WTC11 (cell line): ENCODE data around the gene FNIP2. TPM values are rescaled to one million over a fixed set of nuclear protein-coding genes. Genes with fewer than 3 reads are reported as not detected.

Source experiments
- AFF4 ChIP-seq: sonication (generic); formaldehyde crosslinking; IDR thresholded peaks from 2 replicates; pipeline ENCODE4 v1.8.1; 2023; ENCODE audit warnings: mild to moderate bottlenecking, missing genetic modification reagents, borderline replicate concordance
- AR ChIP-seq: fragments of 250-450 bp; sonication (Bioruptor Pico); IDR thresholded peaks from 2 replicates; pipeline ENCODE4 v1.9.0; 2021; ENCODE audit warnings: mild to moderate bottlenecking
- ATF2 ChIP-seq: sonication (generic); formaldehyde crosslinking; IDR thresholded peaks from 2 replicates; pipeline ENCODE4 v1.8.1; 2022; ENCODE audit warnings: low read depth, missing genetic modification reagents, borderline replicate concordance
- ATF3 ChIP-seq: sonication (generic); formaldehyde crosslinking; conservative IDR thresholded peaks from 2 replicates; pipeline ENCODE4 v1.8.1; 2022; ENCODE audit warnings: mild to moderate bottlenecking, missing genetic modification reagents
- CREM ChIP-seq: sonication (generic); formaldehyde crosslinking; IDR thresholded peaks from 2 replicates; pipeline ENCODE4 v1.8.1; 2022; ENCODE audit warnings: mild to moderate bottlenecking, missing genetic modification reagents, moderate library complexity
- CTCF ChIP-seq: fragments of 200-600 bp; IDR thresholded peaks from 2 replicates; pipeline ENCODE4 v1.8.0; 2022; ENCODE audit warnings: antibody characterized with exemption
- E2F4 ChIP-seq: sonication (generic); formaldehyde crosslinking; IDR thresholded peaks from 2 replicates; pipeline ENCODE4 v1.8.1; 2022; ENCODE audit warnings: low read depth, mild to moderate bottlenecking, moderate library complexity, missing genetic modification reagents, borderline replicate concordance
- ETV6 ChIP-seq: sonication (generic); formaldehyde crosslinking; IDR thresholded peaks from 2 replicates; pipeline ENCODE4 v1.8.1; 2022; ENCODE audit warnings: mild to moderate bottlenecking, missing genetic modification reagents
- FOXJ3 ChIP-seq: sonication (generic); formaldehyde crosslinking; IDR thresholded peaks from 2 replicates; pipeline ENCODE4 v1.9.0; 2021; ENCODE audit warnings: missing genetic modification reagents, mild to moderate bottlenecking, borderline replicate concordance
- GTF2I ChIP-seq: fragments of 250-450 bp; sonication (Bioruptor Pico); conservative IDR thresholded peaks from 2 replicates; pipeline ENCODE4 v1.4.0; 2021; ENCODE audit warnings: mild to moderate bottlenecking
- IRF1 ChIP-seq: sonication (generic); formaldehyde crosslinking; IDR thresholded peaks from 2 replicates; pipeline ENCODE4 v1.8.0; 2023; ENCODE audit warnings: missing genetic modification reagents
- KAT7 ChIP-seq: sonication (generic); formaldehyde crosslinking; IDR thresholded peaks from 2 replicates; pipeline ENCODE4 v1.8.1; 2023; ENCODE audit warnings: missing genetic modification reagents, mild to moderate bottlenecking, borderline replicate concordance
- MLX ChIP-seq: sonication (generic); formaldehyde crosslinking; IDR thresholded peaks from 2 replicates; pipeline ENCODE4 v1.8.1; 2023; ENCODE audit warnings: mild to moderate bottlenecking, missing genetic modification reagents, moderate library complexity
- MXD4 ChIP-seq: fragments of 250-450 bp; sonication (Bioruptor Pico); IDR thresholded peaks from 2 replicates; pipeline ENCODE4 v1.8.0; 2021; ENCODE audit warnings: mild to moderate bottlenecking, moderate library complexity, borderline replicate concordance
- NFATC4 ChIP-seq: fragments of 250-450 bp; sonication (Bioruptor Pico); IDR thresholded peaks from 2 replicates; pipeline ENCODE4 v1.9.0; 2021; ENCODE audit warnings: mild to moderate bottlenecking
- NFE2L1 ChIP-seq: sonication (generic); formaldehyde crosslinking; IDR thresholded peaks from 2 replicates; pipeline ENCODE4 v1.8.1; 2023; ENCODE audit warnings: missing genetic modification reagents
- NFYB ChIP-seq: sonication (generic); formaldehyde crosslinking; conservative IDR thresholded peaks from 2 replicates; pipeline ENCODE4 v1.8.0; 2022; ENCODE audit warnings: low read depth, missing genetic modification reagents
- PREB ChIP-seq: sonication (generic); formaldehyde crosslinking; IDR thresholded peaks from 2 replicates; pipeline ENCODE4 v1.8.1; 2022; ENCODE audit warnings: mild to moderate bottlenecking, missing genetic modification reagents, moderate library complexity, borderline replicate concordance
- SMAD4 ChIP-seq: sonication (generic); formaldehyde crosslinking; IDR thresholded peaks from 2 replicates; pipeline ENCODE4 v1.8.0; 2022; ENCODE audit warnings: mild to moderate bottlenecking, missing genetic modification reagents
- ZBTB21 ChIP-seq: sonication (generic); formaldehyde crosslinking; IDR thresholded peaks from 2 replicates; pipeline ENCODE4 v1.8.1; 2023; ENCODE audit warnings: mild to moderate bottlenecking, missing genetic modification reagents, borderline replicate concordance
- ZNF121 ChIP-seq: sonication (generic); formaldehyde crosslinking; IDR thresholded peaks from 2 replicates; pipeline ENCODE4 v1.8.0; 2023; ENCODE audit warnings: missing genetic modification reagents
- ZNF138 ChIP-seq: sonication (generic); formaldehyde crosslinking; conservative IDR thresholded peaks from 2 replicates; pipeline ENCODE4 v1.8.1; 2022; ENCODE audit warnings: mild to moderate bottlenecking, moderate library complexity, missing genetic modification reagents
- ZNF232 ChIP-seq: sonication (generic); formaldehyde crosslinking; IDR thresholded peaks from 2 replicates; pipeline ENCODE4 v1.8.0; 2022; ENCODE audit warnings: mild to moderate bottlenecking, missing genetic modification reagents
- ZNF396 ChIP-seq: fragments of 250-450 bp; sonication (Bioruptor Pico); IDR thresholded peaks from 2 replicates; pipeline ENCODE4 v1.8.0; 2021; ENCODE audit warnings: mild to moderate bottlenecking, moderate library complexity, borderline replicate concordance
- ZNF416 ChIP-seq: fragments of 250-450 bp; sonication (Bioruptor Pico); IDR thresholded peaks from 2 replicates; pipeline ENCODE4 v1.9.0; 2021; ENCODE audit warnings: mild to moderate bottlenecking, inconsistent platforms
- total RNA-seq: library from RNA; stranded (reverse); gene quantifications from 3 replicates; pipeline ENCODE4 v1.2.3, GENCODE V29; 2021

FNIP2 gene
- total RNA-seq, 1 experiment from 2014 or later: 8.6 TPM

- TF ChIP-seq CTCF (no peak), AR (no peak), NFATC4 (no peak), ZNF416 (CRISPR knock-in tag) (no peak), KAT7 (CRISPR knock-in tag) (no peak), MLX (CRISPR knock-in tag) (no peak), MXD4 (CRISPR knock-in tag) (no peak), ZBTB21 (CRISPR knock-in tag) (no peak), ZNF121 (CRISPR knock-in tag) (no peak), ZNF232 (peak; percentile 73; the same call in 1 of the 2 replicates), ETV6 (0 out of 2 replicates have a peak, but pooled peaks have one; percentile 27), ATF2 (CRISPR knock-in tag) (no peak), SMAD4 (CRISPR knock-in tag) (no peak), CREM (CRISPR knock-in tag) (peak; percentile 31; the same call in 1 of the 2 replicates), NFE2L1 (CRISPR knock-in tag) (peak; percentile 69; the same call in 1 of the 2 replicates), PREB (CRISPR knock-in tag) (no peak), IRF1 (0 out of 2 replicates have a peak, but pooled peaks have one; percentile 35), ATF3 (CRISPR knock-in tag) (no peak), AFF4 (CRISPR knock-in tag) (no peak), FOXJ3 (no peak), ZNF138 (no peak), GTF2I (CRISPR knock-in tag) (no peak), ZNF396 (CRISPR knock-in tag) (no peak), E2F4 (CRISPR knock-in tag) (no peak), NFYB (no peak)
Observed at GRCh38 chr4:158768555-158769174, at the start of gene FNIP2 (continued).
